Aorta (tissue), 5 donors: ENCODE measurements around the gene ZNF845. TPM values are rescaled to one million over a fixed set of nuclear protein-coding genes. Genes with fewer than 3 reads are reported as not detected.
"Not testable (repeated sequence)": the region's sequence is repeated elsewhere in the genome, so short reads cannot be mapped to it uniquely, and the experiment has no call there.

Experiments
- ATAC-seq: fragments of 200-7000 bp; cut with Tn5 transposase; one replicate; pipeline ENCODE4 v1.9.1; 2022; ENCODE audit warnings: moderate library complexity; ENCODE audit not compliant: low FRiP score
- DNase-seq, 2 donors: peaks; one replicate each; pipeline ENCODE4 v3.0.0-alpha.2; 2020
- H3K27ac ChIP-seq, 2 donors: one replicate each; pipeline ENCODE4 v1.5.1; 2013; ENCODE audit warnings: low read length in 2 of 2, mild to moderate bottlenecking in 2 of 2, moderate library complexity in 2 of 2, control low read depth in 1 of 2, inconsistent platforms in 1 of 2, low read depth in 1 of 2
- H3K27me3 ChIP-seq, 2 donors: one replicate each; pipeline ENCODE4 v1.6.1; 2013; ENCODE audit warnings: control low read depth in 1 of 2, low read length in 1 of 2, mild to moderate bottlenecking in 1 of 2, moderate library complexity in 1 of 2; ENCODE audit not compliant: insufficient read depth in 2 of 2, control insufficient read depth in 1 of 2
- H3K36me3 ChIP-seq, 2 donors: one replicate each; pipeline ENCODE4 v1.6.1; 2013; ENCODE audit warnings: control low read depth in 1 of 2, low read length in 1 of 2, mild to moderate bottlenecking in 1 of 2; ENCODE audit not compliant: insufficient read depth in 2 of 2, control insufficient read depth in 1 of 2
- H3K4me1 ChIP-seq, 2 donors: one replicate each; pipeline ENCODE4 v1.6.1; 2013; ENCODE audit warnings: low read length in 2 of 2, control low read depth in 1 of 2, mild to moderate bottlenecking in 1 of 2, moderate library complexity in 1 of 2; ENCODE audit not compliant: insufficient read depth in 2 of 2, control insufficient read depth in 1 of 2
- H3K4me3 ChIP-seq, 2 donors: one replicate each; pipeline ENCODE4 v1.5.1; 2013; ENCODE audit warnings: low read length in 2 of 2, control low read depth in 1 of 2, mild to moderate bottlenecking in 1 of 2
- H3K9me3 ChIP-seq: one replicate; pipeline ENCODE4 v1.6.1; 2013; ENCODE audit warnings: mild to moderate bottlenecking, low read length; ENCODE audit not compliant: control insufficient read depth
- WGBS, 2 donors: extraction: QIAGEN DNeasy Blood & Tissue Kit; methylation state at CpG; one replicate each; pipeline ENCODE4 v1.1.7; 2013; 5-methylcytosine and 5-hydroxymethylcytosine counted together
- intact Hi-C, 2 donors: fragments of 100-400 bp; cut with DNase I; formaldehyde crosslinking; loops; one replicate each; pipeline versions ENCODE4 v1.14.2 to v1.15.0; 2022
- polyA plus RNA-seq, 2 donors: library from polyadenylated mRNA; stranded (reverse); fragments of 200-250 nt; gene quantifications; one replicate each; pipeline ENCODE4 v1.2.3, GENCODE V29; 2013
- total RNA-seq, 2 donors: library from RNA; stranded (reverse); fragmentation: NEBNext Ultra II Directional; extraction: Animal tissue kit (Norgen Biotek cat#: 25700); gene quantifications; one replicate each; pipeline ENCODE4 v1.2.1, GENCODE V29; 2021
- donor health status: healthy with polysubstance abuse.
- donor health status: Bipolar disorder and iron deficiency.
- donor health status: DM: no; HTN: no; CAD: no.
- donor health status: DM: no; HTN: no; CAD: no.
- donor health status: DM: yes; HTN: yes; CAD: no.

Gene ZNF845
- total and polyA plus RNA-seq, 4 donors, result 1.7 to 7.5 (median 4.9) TPM

DNA sequence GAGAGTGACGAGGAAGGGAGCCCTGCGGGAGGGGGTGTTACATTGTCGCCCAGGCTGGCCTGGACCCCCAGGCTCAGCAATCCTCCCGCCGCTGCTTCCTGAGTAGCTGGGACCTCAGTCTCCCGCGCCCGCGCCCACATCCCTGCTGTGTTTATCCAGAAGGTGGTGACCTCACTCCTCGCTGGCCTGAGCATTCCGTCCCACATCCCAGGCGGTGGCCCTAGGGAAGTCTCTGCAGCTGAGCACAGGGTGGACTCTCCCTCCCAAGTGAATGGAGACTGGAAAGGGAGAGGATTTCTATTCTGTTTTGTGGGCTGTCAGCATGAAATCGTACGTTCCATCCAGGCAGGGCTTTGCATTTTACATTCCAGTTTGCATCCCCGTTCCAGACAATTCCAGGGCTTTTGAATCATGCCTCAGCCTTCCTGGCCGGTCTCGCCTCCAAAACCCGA lies 61.0 kb downstream of the ZNF845 start:
- H3K27ac ChIP-seq, result peak overlapping the region; percentile 8 to 81

DNA sequence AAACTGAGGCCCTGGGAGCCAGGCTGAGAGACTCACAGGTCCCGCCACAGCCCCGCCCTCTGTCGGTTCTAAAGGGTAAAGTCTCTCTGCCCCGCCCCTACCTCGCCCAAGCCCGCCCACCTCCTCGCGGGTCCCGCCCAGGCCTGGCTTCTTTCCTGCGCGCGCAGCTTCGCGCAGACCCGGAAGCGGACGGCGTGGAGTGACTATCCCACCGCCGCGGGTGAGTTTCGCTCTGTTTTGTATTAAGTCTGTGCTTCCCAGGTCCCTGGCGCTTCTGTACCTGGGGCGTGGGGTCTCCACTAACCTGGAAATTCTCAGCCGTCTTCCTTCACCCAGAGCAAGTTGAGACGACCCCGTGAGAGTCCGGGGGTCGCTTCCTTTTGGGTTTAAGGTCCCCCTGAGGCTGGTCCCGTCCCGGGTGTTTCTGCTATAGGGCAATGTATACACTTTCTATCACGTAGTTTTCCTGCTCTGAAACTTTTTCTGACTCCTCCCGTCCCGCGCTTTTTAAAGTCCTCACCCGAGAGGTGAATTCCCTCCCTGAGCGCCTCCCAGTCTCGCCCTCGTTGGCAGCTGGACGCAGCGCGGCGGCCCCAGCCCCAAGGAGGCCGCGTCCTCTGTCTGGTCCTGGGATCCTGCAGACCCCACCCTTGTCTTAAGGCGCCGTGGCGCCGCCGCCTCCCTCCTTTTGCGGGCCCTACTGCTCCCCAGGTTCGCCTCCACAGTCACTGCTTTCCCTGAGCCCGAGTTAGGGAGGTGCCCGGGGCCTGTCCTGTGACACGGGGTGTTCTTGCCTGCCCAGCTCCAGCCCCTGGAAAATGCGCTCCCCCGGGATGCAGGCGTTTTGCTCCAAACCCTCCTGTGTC lies 61.7 kb downstream of the ZNF845 start, which contains the start of gene ZNF765:
ZNF765 (plus strand) TSS at position 176 of the 866 bp plus-strand sequence. CDS start 2,867 bp downstream, outside the sequence.
- H3K4me1 ChIP-seq, result no peaks in the 10 kb centered on the region
- H3K27ac ChIP-seq, result peak within 1 kb of the TSS; percentile 8 to 81
- DNase-seq (peak; percentile 96 to 99), ATAC-seq (peak; percentile 100)
- peak within 1 kb of the TSS; percentile 60 to 83 for H3K4me3 ChIP-seq
- intact Hi-C loops, result loop anchor here in 1 of 2 donors (2.0 kb wide), 1 partner anchor 62 kb away; the partner anchor contains the start of gene ZNF845
- 0% methylated on average over 57 to 58 of the region's 58 CpGs for WGBS, 2 donors
- H3K36me3 ChIP-seq, result peaks cover 1 to 3% of the 10 kb centered on the region in 2 donors
- no peaks in the 10 kb centered on the region for H3K27me3 ChIP-seq
- no peaks in the 10 kb centered on the region for H3K9me3 ChIP-seq

More for the DNA sequence above, 61.0 kb downstream of the ZNF845 start:
- 1 to 3% methylated on average over 18 of the region's 18 CpGs for WGBS, 2 donors
- peaks cover 1% of the 10 kb centered on the region for H3K9me3 ChIP-seq
- peak overlapping the region; percentile 37 to 60 for H3K4me3 ChIP-seq
- no peaks in the 10 kb centered on the region for H3K4me1 ChIP-seq
- no peaks in the 10 kb centered on the region for H3K27me3 ChIP-seq
- DNase-seq, result peak; percentile 82 to 86
- H3K36me3 ChIP-seq, result no peaks in the 10 kb centered on the region
- intact Hi-C loops, result loop anchor here in 1 of 2 donors (2.0 kb wide), 1 partner anchor 62 kb away; the partner anchor contains the start of gene ZNF845
- ATAC-seq, result peak; percentile 68

DNA sequence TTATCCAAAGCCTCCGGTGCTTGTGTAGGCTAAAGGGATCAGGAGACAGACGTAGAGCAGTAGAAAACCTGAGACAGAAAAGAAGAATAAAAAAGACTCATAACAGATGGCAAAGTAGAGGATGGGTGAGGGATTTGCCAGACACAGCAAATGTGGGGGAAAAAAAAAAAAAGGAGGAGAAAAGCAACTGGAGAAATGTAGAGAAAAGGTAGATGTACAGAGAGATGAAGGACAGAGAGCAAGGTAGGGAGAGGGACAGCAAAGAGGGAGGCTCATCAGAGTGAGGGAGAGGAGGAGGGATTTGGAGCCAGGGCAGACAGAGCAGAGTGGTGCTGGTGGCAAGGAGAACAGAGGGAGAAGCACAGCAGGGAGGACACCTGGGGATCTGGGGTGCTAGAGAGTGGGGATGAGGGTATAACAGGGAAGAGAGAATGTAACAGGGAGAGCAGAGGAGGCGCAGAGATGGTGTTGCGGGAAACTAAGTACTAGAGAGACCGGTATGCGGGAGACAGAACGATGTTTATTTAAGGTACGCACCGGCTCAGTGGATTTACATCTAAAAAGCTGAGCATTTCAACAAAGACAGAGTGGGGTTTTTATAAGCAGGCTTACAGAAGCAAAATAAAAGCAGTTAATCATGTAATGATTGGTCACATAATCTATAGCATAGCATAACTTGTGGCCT lies 62.4 kb downstream of the ZNF845 start:
- intact Hi-C loops, result loop anchor here in 1 of 2 donors (2.0 kb wide), 1 partner anchor 63 kb away; the partner anchor contains the start of gene ZNF845
- peak overlapping the region; percentile 42 to 83 for H3K4me3 ChIP-seq
- not testable (repeated sequence) for ATAC-seq, H3K4me1 ChIP-seq, H3K36me3 ChIP-seq, DNase-seq, H3K9me3 ChIP-seq, H3K27me3 ChIP-seq
- WGBS, 2 donors, result 6 to 8% methylated on average over 9 of the region's 9 CpGs
- H3K27ac ChIP-seq, result peak overlapping the region in 1 of 2 donors; percentile 55

DNA sequence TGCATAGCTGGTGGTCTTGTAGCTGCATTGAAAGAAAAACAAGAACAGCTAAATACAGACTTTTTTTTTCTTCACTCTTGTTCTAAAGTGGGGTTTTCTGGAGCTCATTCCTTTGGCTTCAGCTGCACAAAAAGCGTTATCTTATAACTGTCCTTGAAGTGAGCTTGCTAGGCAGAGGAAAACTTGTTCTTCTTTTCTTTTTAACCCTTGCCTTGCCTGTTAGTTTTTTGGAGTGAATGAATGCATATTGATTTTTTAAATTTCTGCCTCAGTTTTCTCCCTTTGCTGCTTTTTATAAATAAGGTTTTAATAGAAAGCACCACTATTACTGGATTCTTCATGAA lies 62.9 kb downstream of the ZNF845 start:
- WGBS, 2 donors, result 6 to 8% methylated on average over 1 of the region's 1 CpG
- no peak overlapping the region for H3K4me3 ChIP-seq
- intact Hi-C loops, result no loop called here

GRCh38 chr19:53397918-53398317 lies 64.4 kb downstream of the ZNF845 start:
- H3K4me1 ChIP-seq, H3K27me3 ChIP-seq, ATAC-seq, intact Hi-C loops, H3K27ac ChIP-seq, DNase-seq, H3K9me3 ChIP-seq, H3K36me3 ChIP-seq, H3K4me3 ChIP-seq: not testable (repeated sequence)
- 92 to 95% methylated on average over 1 of the region's 1 CpG for WGBS, 2 donors

More for the DNA sequence above, 62.9 kb downstream of the ZNF845 start:
- no peaks in the 10 kb centered on the region for H3K4me1 ChIP-seq
- no peaks in the 10 kb centered on the region for H3K9me3 ChIP-seq
- no peak overlapping the region for H3K27ac ChIP-seq
- H3K36me3 ChIP-seq, result peaks cover 5 to 7% of the 10 kb centered on the region in 2 donors
- no peaks in the 10 kb centered on the region for H3K27me3 ChIP-seq
- ATAC-seq (no peak), DNase-seq (no peak)

Other genes starting within 250 kb of the ZNF845 start
- 10 to 100 TPM; 32.5 to 61.0 TPM for gene ZNF160, start 230.3 kb upstream of the ZNF845 start, total RNA-seq
- 10 to 100 TPM in 1 of 2 donors, 1 to 10 TPM in 1; 4.6 to 19.5 TPM for gene ZNF160, start 230.3 kb upstream of the ZNF845 start, polyA plus RNA-seq
- gene ZNF415, start 200.8 kb upstream of the ZNF845 start, total RNA-seq, result 10 to 100 TPM in 1 of 2 donors, 1 to 10 TPM in 1; 8.8 to 10.3 TPM
- gene ZNF415, start 200.8 kb upstream of the ZNF845 start, polyA plus RNA-seq, result 1 to 10 TPM; 5.0 to 9.0 TPM
- gene ZNF347, start 174.7 kb upstream of the ZNF845 start, total RNA-seq, result 10 to 100 TPM; 14.2 to 19.8 TPM
- gene ZNF347, start 174.7 kb upstream of the ZNF845 start, polyA plus RNA-seq, result 1 to 10 TPM; 2.0 to 3.6 TPM
- 1 to 10 TPM; 4.4 to 9.2 TPM for gene ZNF665, start 140.4 kb upstream of the ZNF845 start, total RNA-seq
- 1 to 10 TPM in 1 of 2 donors, under 1 TPM in 1; 0.38 to 5.4 TPM for gene ZNF665, start 140.4 kb upstream of the ZNF845 start, polyA plus RNA-seq
- gene ZNF677, start 78.9 kb upstream of the ZNF845 start, total RNA-seq, result 10 to 100 TPM; 18.5 to 23.5 TPM
- gene ZNF677, start 78.9 kb upstream of the ZNF845 start, polyA plus RNA-seq, result 1 to 10 TPM; 3.6 to 9.5 TPM
- not detected for gene VN1R2, start 75.5 kb upstream of the ZNF845 start, total RNA-seq
- gene VN1R2, start 75.5 kb upstream of the ZNF845 start, polyA plus RNA-seq, result not detected
- not detected for gene VN1R4, start 66.0 kb upstream of the ZNF845 start, total RNA-seq
- not detected for gene VN1R4, start 66.0 kb upstream of the ZNF845 start, polyA plus RNA-seq
- 10 to 100 TPM; 12.0 to 14.8 TPM for gene ZNF525, start 32.0 kb downstream of the ZNF845 start, total RNA-seq
- 10 to 100 TPM in 1 of 2 donors, 1 to 10 TPM in 1; 8.4 to 16.3 TPM for gene ZNF525, start 32.0 kb downstream of the ZNF845 start, polyA plus RNA-seq
- gene ZNF765, start 61.4 kb downstream of the ZNF845 start, total RNA-seq, result 10 to 100 TPM in 1 of 2 donors, 1 to 10 TPM in 1; 9.4 to 13.5 TPM
- gene ZNF765, start 61.4 kb downstream of the ZNF845 start, polyA plus RNA-seq, result 1 to 10 TPM; 2.8 to 3.5 TPM
- gene ZNF761, start 98.2 kb downstream of the ZNF845 start, total RNA-seq, result 10 to 100 TPM in 1 of 2 donors, 1 to 10 TPM in 1; 9.5 to 10.2 TPM
- 1 to 10 TPM; 4.5 to 8.0 TPM for gene ZNF761, start 98.2 kb downstream of the ZNF845 start, polyA plus RNA-seq
- 1 to 10 TPM; 3.0 to 4.0 TPM for gene ZNF813, start 134.0 kb downstream of the ZNF845 start, total RNA-seq
- gene ZNF813, start 134.0 kb downstream of the ZNF845 start, polyA plus RNA-seq, result 1 to 10 TPM in 1 of 2 donors, under 1 TPM in 1; 0.69 to 2.3 TPM
- 10 to 100 TPM; 21.4 to 59.6 TPM for gene ZNF331, start 204.4 kb downstream of the ZNF845 start, total RNA-seq
- 10 to 100 TPM in 1 of 2 donors, 1 to 10 TPM in 1; 7.3 to 13.3 TPM for gene ZNF331, start 204.4 kb downstream of the ZNF845 start, polyA plus RNA-seq